K562 (cell line): ENCODE measurements around the gene YARS1. TPM values are rescaled to one million over a fixed set of nuclear protein-coding genes. Genes with fewer than 3 reads are reported as not detected.

Experiments used
- CBX5 ChIP-seq: IDR thresholded peaks from 2 replicates; pipeline ENCODE4 v1.6.1; 2014; ENCODE audit warnings: low read depth, borderline replicate concordance
- CEBPG ChIP-seq, 3 experiments: fragments of 200-800 bp in 1 of 3; sonication (Bioruptor generic) in 1 of 3; sonication (generic) in 1 of 3; formaldehyde crosslinking in 1 of 3; IDR thresholded peaks in 2 of 3; conservative IDR thresholded peaks in 1 of 3; 2 replicates each; pipeline versions ENCODE4 v1.6.1 to v1.8.0; 2016 to 2022; ENCODE audit warnings: missing compliant biosample characterization in 2 of 3, missing genetic modification characterization in 2 of 3, mild to moderate bottlenecking in 1 of 3, missing genetic modification reagents in 1 of 3
- HNRNPUL1 ChIP-seq: fragments of 200-400 bp; formaldehyde crosslinking; IDR thresholded peaks from 2 replicates; pipeline ENCODE4 v1.6.1; 2017; ENCODE audit warnings: low read length
- MBD1 ChIP-seq: fragments of 250-450 bp; sonication (Bioruptor Pico); IDR thresholded peaks from 2 replicates; pipeline ENCODE4 v1.8.0; 2022; ENCODE audit warnings: inconsistent platforms
- NFIC ChIP-seq: fragments of 450-650 bp; IDR thresholded peaks from 2 replicates; pipeline ENCODE4 v1.6.1; 2017; ENCODE audit warnings: mild to moderate bottlenecking, inconsistent platforms
- NONO ChIP-seq, 2 experiments: fragments of 200-400 bp in 1 of 2; fragments of 450-650 bp in 1 of 2; formaldehyde crosslinking in 1 of 2; IDR thresholded peaks; 2 replicates each; pipeline ENCODE4 v1.6.1; 2017; ENCODE audit warnings: low read depth in 2 of 2, mild to moderate bottlenecking in 2 of 2, moderate library complexity in 2 of 2, low read length in 1 of 2
- PHF21A ChIP-seq: fragments of 450-650 bp; IDR thresholded peaks from 2 replicates; pipeline ENCODE4 v1.6.1; 2017; ENCODE audit warnings: low read depth, borderline replicate concordance
- POLR2B ChIP-seq: fragments of 450-650 bp; IDR thresholded peaks from 2 replicates; pipeline ENCODE4 v1.6.1; 2018; ENCODE audit warnings: low read depth; ENCODE audit not compliant: partially characterized antibody
- RAD21 ChIP-seq, 2 experiments: fragments of 250-450 bp in 1 of 2; fragments of 450-650 bp in 1 of 2; sonication (Bioruptor Pico) in 1 of 2; formaldehyde crosslinking in 1 of 2; IDR thresholded peaks in 1 of 2; conservative IDR thresholded peaks in 1 of 2; 2 replicates each; pipeline versions ENCODE4 v1.4.0 to v1.8.0; 2020 to 2022; ENCODE audit warnings: mild to moderate bottlenecking in 2 of 2, moderate library complexity in 1 of 2
- RBM15 ChIP-seq: fragments of 200-400 bp; formaldehyde crosslinking; IDR thresholded peaks from 2 replicates; pipeline ENCODE4 v1.6.1; 2018; ENCODE audit warnings: mild to moderate bottlenecking, low read length, moderate library complexity; ENCODE audit not compliant: insufficient read depth
- SRSF9 ChIP-seq: fragments of 200-400 bp; formaldehyde crosslinking; IDR thresholded peaks from 2 replicates; pipeline ENCODE4 v1.6.1; 2017; ENCODE audit warnings: low read depth, low read length, borderline replicate concordance
- TEAD4 ChIP-seq, 2 experiments: sonication (generic) in 1 of 2; formaldehyde crosslinking in 1 of 2; IDR thresholded peaks; 2 replicates each; pipeline versions ENCODE4 v1.6.1 to v1.8.0; 2012 to 2022; ENCODE audit warnings: borderline replicate concordance in 1 of 2, inconsistent platforms in 1 of 2, low read length in 1 of 2, mild to moderate bottlenecking in 1 of 2, missing genetic modification reagents in 1 of 2
- ZBTB2 ChIP-seq: fragments of 450-650 bp; IDR thresholded peaks from 2 replicates; pipeline ENCODE4 v1.6.1; 2016; ENCODE audit warnings: antibody characterized with exemption
- ZNF124 ChIP-seq: sonication (generic); formaldehyde crosslinking; IDR thresholded peaks from 2 replicates; pipeline ENCODE4 v1.8.1; 2022; ENCODE audit warnings: missing genetic modification reagents
- ZNF133 ChIP-seq: fragments of 250-450 bp; sonication (Bioruptor Pico); IDR thresholded peaks from 2 replicates; pipeline ENCODE4 v1.4.0; 2020; ENCODE audit warnings: mild to moderate bottlenecking
- ZNF324 ChIP-seq: fragments of 250-450 bp; sonication (Bioruptor Pico); IDR thresholded peaks from 2 replicates; pipeline ENCODE4 v1.4.0; 2020; ENCODE audit warnings: mild to moderate bottlenecking
- ZNF57 ChIP-seq: fragments of 450-650 bp; formaldehyde crosslinking; IDR thresholded peaks from 2 replicates; pipeline ENCODE4 v1.4.0; 2020; ENCODE audit warnings: mild to moderate bottlenecking, moderate library complexity
- polyA plus RNA-seq, 8 experiments: library from polyadenylated mRNA; depleted of rRNA in 4 of 8; stranded (reverse) in 5 of 8; unstranded in 3 of 8; fragments of >200 nt; fragmentation: Nextera tagmentation in 2 of 8; fragmentation: Illumina TruSeq in 1 of 8; extraction: Ambion mirVana in 2 of 8; extraction: Trizol in 1 of 8; gene quantifications; 2 replicates each; pipeline versions ENCODE4 v1.2.1 to v1.2.3, GENCODE V29; 2011 to 2014; ENCODE audit warnings: inconsistent platforms in 1 of 8, missing spikeins in 1 of 8
- total RNA-seq, 7 experiments: library from RNA; depleted of rRNA in 6 of 7; stranded (reverse); fragments of >200 nt in 6 of 7; fragmentation: Illumina TruSeq in 2 of 7; extraction: Trizol in 2 of 7; gene quantifications; 2 replicates each; pipeline versions ENCODE4 v1.2.1 to v1.2.3, GENCODE V29; 2011 to 2021; ENCODE audit warnings: low replicate concordance in 1 of 7
- TF ChIP-seq, protein P1 (sequence below): sonication (generic); formaldehyde crosslinking; IDR thresholded peaks from 2 replicates; pipeline ENCODE4 v1.8.0; 2022; ENCODE audit warnings: mild to moderate bottlenecking, missing genetic modification reagents
- TF ChIP-seq, protein P2 (sequence below): fragments of 250-450 bp; sonication (Bioruptor Pico); IDR thresholded peaks from 2 replicates; pipeline ENCODE4 v1.4.0; 2020; ENCODE audit warnings: mild to moderate bottlenecking, moderate library complexity, borderline replicate concordance

The YARS1 gene
- total and polyA plus RNA-seq, 9 of the 15 experiments (the other 6 are each of a cell fraction or from before 2014, with no cell fraction given): 66.2 to 336 (median 201) TPM

DNA sequence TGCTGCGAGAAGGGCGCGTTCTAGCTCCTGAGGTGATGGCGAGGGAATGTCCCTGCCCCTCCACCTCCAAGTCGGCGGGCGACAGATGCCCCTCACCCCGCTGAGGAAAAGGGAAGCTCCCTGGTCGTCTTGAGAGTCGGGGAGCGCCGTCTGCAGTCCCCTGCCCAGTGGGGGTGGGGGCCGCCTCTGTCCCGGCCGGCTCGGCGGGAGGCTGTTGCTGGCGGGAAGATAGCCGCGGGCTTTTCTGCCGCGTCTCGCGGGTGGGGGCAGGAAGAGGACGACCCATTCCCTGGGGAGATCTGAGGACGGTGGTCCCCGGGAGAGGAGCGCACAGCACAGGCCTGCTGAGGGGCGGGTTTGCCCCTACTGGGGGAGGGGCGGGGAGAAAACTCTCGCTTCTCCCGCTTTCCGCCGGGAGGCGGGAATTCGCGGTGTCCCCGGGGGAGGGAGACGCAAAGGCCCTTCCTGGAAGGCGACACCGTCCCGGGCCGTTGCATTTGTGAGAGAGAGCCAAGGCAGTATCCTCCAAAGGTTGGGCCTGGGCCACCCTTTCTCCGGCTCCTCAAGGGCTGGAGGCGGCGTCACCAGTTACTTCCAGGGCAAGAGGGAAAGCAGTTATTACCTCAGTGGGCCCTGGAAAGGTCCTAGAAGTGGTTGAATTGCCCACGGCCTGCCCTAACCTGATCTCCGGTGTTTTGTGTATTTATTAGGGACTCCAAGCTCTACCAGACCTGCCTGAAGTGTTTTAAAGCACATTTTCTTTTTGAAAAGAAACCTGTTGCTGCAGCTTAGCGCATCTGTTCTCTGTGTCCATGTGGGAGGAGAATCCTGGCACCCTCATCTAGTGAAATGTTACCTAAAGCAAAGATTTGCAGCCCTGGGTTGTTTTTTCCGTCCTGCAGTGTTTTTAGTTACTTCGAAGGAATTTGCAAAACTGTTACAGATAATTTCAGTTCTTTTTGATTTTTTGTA, 943 bp upstream of the YARS1 start (continued):
- no peak for TF ChIP-seq SRSF9
- TF ChIP-seq HNRNPUL1: no peak
- TF ChIP-seq NFIC: peak; percentile 42
- TF ChIP-seq RAD21 (CRISPR knock-in tag; conservative IDR thresholded peaks at IDR 0.05 in 1 of 2, IDR thresholded peaks at IDR 0.05 in 1 of 2): no peak
- no peak for TF ChIP-seq CBX5
- peak in 1 of 2 experiments; percentile 13; a peak in 1 of 4 replicates for TF ChIP-seq NONO (IDR thresholded peaks at IDR 0.05; ENCODE audit: low read depth in 2 of 2, low read length in 1 of 2)
- no peak for TF ChIP-seq ZNF124 (CRISPR knock-in tag)
- no peak for TF ChIP-seq ZBTB2
- 0 out of 2 replicates have a peak, but pooled peaks have one; percentile 25 for TF ChIP-seq ZNF133 (CRISPR knock-in tag)
- TF ChIP-seq, protein P1, sequence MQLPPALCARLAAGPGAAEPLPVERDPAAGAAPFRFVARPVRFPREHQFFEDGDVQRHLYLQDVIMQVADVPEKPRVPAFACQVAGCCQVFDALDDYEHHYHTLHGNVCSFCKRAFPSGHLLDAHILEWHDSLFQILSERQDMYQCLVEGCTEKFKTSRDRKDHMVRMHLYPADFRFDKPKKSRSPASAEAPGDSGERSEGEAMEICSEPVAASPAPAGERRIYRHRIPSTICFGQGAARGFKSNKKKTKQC: peak; percentile 85; the same call in 1 of the 2 replicates
- TF ChIP-seq TEAD4 (IDR thresholded peaks at IDR 0.05; ENCODE audit: low read length): no peak
- no peak for TF ChIP-seq TEAD4 (CRISPR knock-in tag; IDR thresholded peaks at IDR 0.05; ENCODE audit: borderline replicate concordance)
- TF ChIP-seq CEBPG (CRISPR knock-in tag; IDR thresholded peaks at IDR 0.05): no peak
- no peak for TF ChIP-seq CEBPG (tag; conservative IDR thresholded peaks at IDR 0.05 in 1 of 2, IDR thresholded peaks at IDR 0.05 in 1 of 2)
- TF ChIP-seq, protein P2, sequence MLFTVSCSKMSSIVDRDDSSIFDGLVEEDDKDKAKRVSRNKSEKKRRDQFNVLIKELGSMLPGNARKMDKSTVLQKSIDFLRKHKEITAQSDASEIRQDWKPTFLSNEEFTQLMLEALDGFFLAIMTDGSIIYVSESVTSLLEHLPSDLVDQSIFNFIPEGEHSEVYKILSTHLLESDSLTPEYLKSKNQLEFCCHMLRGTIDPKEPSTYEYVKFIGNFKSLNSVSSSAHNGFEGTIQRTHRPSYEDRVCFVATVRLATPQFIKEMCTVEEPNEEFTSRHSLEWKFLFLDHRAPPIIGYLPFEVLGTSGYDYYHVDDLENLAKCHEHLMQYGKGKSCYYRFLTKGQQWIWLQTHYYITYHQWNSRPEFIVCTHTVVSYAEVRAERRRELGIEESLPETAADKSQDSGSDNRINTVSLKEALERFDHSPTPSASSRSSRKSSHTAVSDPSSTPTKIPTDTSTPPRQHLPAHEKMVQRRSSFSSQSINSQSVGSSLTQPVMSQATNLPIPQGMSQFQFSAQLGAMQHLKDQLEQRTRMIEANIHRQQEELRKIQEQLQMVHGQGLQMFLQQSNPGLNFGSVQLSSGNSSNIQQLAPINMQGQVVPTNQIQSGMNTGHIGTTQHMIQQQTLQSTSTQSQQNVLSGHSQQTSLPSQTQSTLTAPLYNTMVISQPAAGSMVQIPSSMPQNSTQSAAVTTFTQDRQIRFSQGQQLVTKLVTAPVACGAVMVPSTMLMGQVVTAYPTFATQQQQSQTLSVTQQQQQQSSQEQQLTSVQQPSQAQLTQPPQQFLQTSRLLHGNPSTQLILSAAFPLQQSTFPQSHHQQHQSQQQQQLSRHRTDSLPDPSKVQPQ (CRISPR knock-in tag): no peak
- TF ChIP-seq RBM15: no peak
- no peak for TF ChIP-seq ZNF324 (CRISPR knock-in tag)
- no peak for TF ChIP-seq MBD1 (CRISPR knock-in tag)
- TF ChIP-seq ZNF57 (CRISPR knock-in tag): 0 out of 2 replicates have a peak, but pooled peaks have one; percentile 35
- TF ChIP-seq PHF21A: 0 out of 2 replicates have a peak, but pooled peaks have one; percentile 68
- no peak for TF ChIP-seq POLR2B
